CD14-positive monocyte (primary cell): Measurements from ENCODE around the gene SLC37A2. TPM values are rescaled to one million over a fixed set of nuclear protein-coding genes. Genes with fewer than 3 reads are reported as not detected.

ENCODE experiments used
- DNase-seq, 3 donors: peaks; one replicate each; pipeline ENCODE4 v3.0.0-alpha.2; 2011 to 2022
- H2AFZ ChIP-seq: 2 replicates; pipeline ENCODE4 v1.6.0; 2012; ENCODE audit warnings: mild to moderate bottlenecking, low read depth, low read length, inconsistent platforms; ENCODE audit not compliant: insufficient read depth, poor library complexity, severe bottlenecking
- H3K27ac ChIP-seq, 2 donors: 1 replicate in 1 of 2; 2 replicates in 1 of 2; pipeline ENCODE4 v1.5.1; 2012 to 2013; ENCODE audit warnings: low read length in 2 of 2, control low read depth in 1 of 2, inconsistent platforms in 1 of 2, low read depth in 1 of 2, mild to moderate bottlenecking in 1 of 2
- H3K27me3 ChIP-seq, 2 donors: one replicate each; pipeline versions ENCODE4 v1.6.0 to v1.6.1; 2011 to 2013; ENCODE audit warnings: low read length in 2 of 2; ENCODE audit not compliant: control insufficient read depth in 2 of 2, insufficient read depth in 2 of 2
- H3K36me3 ChIP-seq, 2 donors: replicated peaks in 1 of 2; 1 replicate in 1 of 2; 2 replicates in 1 of 2; pipeline versions ENCODE4 v1.5.1 to v1.6.1; 2012 to 2013; ENCODE audit warnings: low read length in 2 of 2, control low read depth in 1 of 2, inconsistent platforms in 1 of 2, mild to moderate bottlenecking in 1 of 2; ENCODE audit not compliant: insufficient read depth in 2 of 2, control insufficient read depth in 1 of 2
- H3K4me1 ChIP-seq, 2 donors: 1 replicate in 1 of 2; 2 replicates in 1 of 2; pipeline versions ENCODE4 v1.5.1 to v1.6.1; 2012 to 2013; ENCODE audit warnings: low read length in 2 of 2, control low read depth in 1 of 2, inconsistent platforms in 1 of 2, mild to moderate bottlenecking in 1 of 2, moderate library complexity in 1 of 2; ENCODE audit not compliant: insufficient read depth in 2 of 2, control insufficient read depth in 1 of 2
- H3K4me2 ChIP-seq: replicated peaks from 2 replicates; pipeline ENCODE3; 2012; ENCODE audit warnings: low read length, moderate library complexity, mild to moderate bottlenecking; ENCODE audit not compliant: poor library complexity, severe bottlenecking; ENCODE audit errors: extremely low read depth
- H3K4me3 ChIP-seq, 3 experiments: fragments of 200-600 bp in 1 of 3; sonication (generic) in 1 of 3; replicated peaks in 1 of 3; 1 replicate in 2 of 3; 2 replicates in 1 of 3; pipeline ENCODE4 v1.5.1; 2011 to 2013; ENCODE audit warnings: low read length in 3 of 3, mild to moderate bottlenecking in 3 of 3, control low read depth in 2 of 3, low read depth in 2 of 3, inconsistent platforms in 1 of 3, moderate library complexity in 1 of 3
- H3K79me2 ChIP-seq: 2 replicates; pipeline ENCODE4 v1.6.0; 2012; ENCODE audit warnings: mild to moderate bottlenecking, control low read depth, inconsistent platforms, low read length, moderate library complexity; ENCODE audit not compliant: insufficient read depth
- H3K9ac ChIP-seq: 2 replicates; pipeline ENCODE4 v1.6.0; 2017; ENCODE audit warnings: low read length, mild to moderate bottlenecking; ENCODE audit not compliant: insufficient read depth, poor library complexity, severe bottlenecking
- H3K9me3 ChIP-seq, 2 donors: replicated peaks in 1 of 2; 1 replicate in 1 of 2; 2 replicates in 1 of 2; pipeline versions ENCODE4 v1.5.1 to v1.6.1; 2012 to 2013; ENCODE audit warnings: low read length in 2 of 2, control low read depth in 1 of 2; ENCODE audit not compliant: control insufficient read depth in 1 of 2, insufficient read depth in 1 of 2
- H4K20me1 ChIP-seq: 2 replicates; pipeline ENCODE4 v1.6.0; 2012; ENCODE audit warnings: mild to moderate bottlenecking, low read length, control low read depth, moderate library complexity; ENCODE audit not compliant: insufficient read depth
- H3K27ac Mint-ChIP-seq, 7 donors: one replicate each; pipeline ENCODE4 v1.8.0; 2020; ENCODE audit warnings: mild to moderate bottlenecking in 7 of 7, mixed read lengths in 7 of 7, moderate library complexity in 6 of 7, inconsistent platforms in 2 of 7
- H3K27me3 Mint-ChIP-seq, 3 donors: one replicate each; pipeline ENCODE4 v1.8.0; 2021 to 2022; ENCODE audit warnings: low read depth in 3 of 3, mild to moderate bottlenecking in 3 of 3, mixed read lengths in 3 of 3, moderate library complexity in 3 of 3, inconsistent platforms in 1 of 3
- H3K36me3 Mint-ChIP-seq, 2 donors: one replicate each; pipeline ENCODE4 v1.8.0; 2020; ENCODE audit warnings: mixed read lengths in 2 of 2, inconsistent platforms in 1 of 2, mild to moderate bottlenecking in 1 of 2
- H3K4me1 Mint-ChIP-seq: one replicate; pipeline ENCODE4 v1.8.0; 2020; ENCODE audit warnings: mild to moderate bottlenecking, mixed read lengths
- H3K4me3 Mint-ChIP-seq, 2 donors: one replicate each; pipeline ENCODE4 v1.8.0; 2020; ENCODE audit warnings: mild to moderate bottlenecking in 2 of 2, mixed read lengths in 2 of 2, moderate library complexity in 1 of 2
- H3K9me3 Mint-ChIP-seq, 7 donors: one replicate each; pipeline ENCODE4 v1.8.0; 2020 to 2022; ENCODE audit warnings: mixed read lengths in 7 of 7, mild to moderate bottlenecking in 6 of 7, moderate library complexity in 6 of 7, inconsistent platforms in 2 of 7
- WGBS: methylation state at CpG from one replicate; pipeline ENCODE4 v1.1.5; 2013; ENCODE audit warnings: missing lambda C conversion rate; ENCODE audit not compliant: insufficient coverage; 5-methylcytosine and 5-hydroxymethylcytosine counted together
- intact Hi-C, 2 donors: fragments of 100-400 bp; cut with micrococcal nuclease; formaldehyde crosslinking; loops; one replicate each; pipeline versions ENCODE4 v1.15.0 to v1.15.1; 2023
- polyA plus RNA-seq, 3 donors: library from polyadenylated mRNA; depleted of rRNA in 1 of 3; unstranded in 2 of 3; stranded (reverse) in 1 of 3; fragments of 300-500 nt in 2 of 3; fragments of >200 nt in 1 of 3; fragmentation: Illumina TruSeq in 2 of 3; gene quantifications; 1 replicate in 2 of 3; 2 replicates in 1 of 3; pipeline ENCODE4 v1.2.3, GENCODE V29; 2012 to 2021
- TF ChIP-seq, protein P1 (sequence below): fragments of 200-600 bp; IDR thresholded peaks from one replicate; pipeline ENCODE4 v1.8.0; 2022; ENCODE audit warnings: antibody characterized with exemption, mild to moderate bottlenecking

SLC37A2 gene
- polyA plus RNA-seq, 3 donors, result 70.8 to 81.5 (median 78.9) TPM

DNA sequence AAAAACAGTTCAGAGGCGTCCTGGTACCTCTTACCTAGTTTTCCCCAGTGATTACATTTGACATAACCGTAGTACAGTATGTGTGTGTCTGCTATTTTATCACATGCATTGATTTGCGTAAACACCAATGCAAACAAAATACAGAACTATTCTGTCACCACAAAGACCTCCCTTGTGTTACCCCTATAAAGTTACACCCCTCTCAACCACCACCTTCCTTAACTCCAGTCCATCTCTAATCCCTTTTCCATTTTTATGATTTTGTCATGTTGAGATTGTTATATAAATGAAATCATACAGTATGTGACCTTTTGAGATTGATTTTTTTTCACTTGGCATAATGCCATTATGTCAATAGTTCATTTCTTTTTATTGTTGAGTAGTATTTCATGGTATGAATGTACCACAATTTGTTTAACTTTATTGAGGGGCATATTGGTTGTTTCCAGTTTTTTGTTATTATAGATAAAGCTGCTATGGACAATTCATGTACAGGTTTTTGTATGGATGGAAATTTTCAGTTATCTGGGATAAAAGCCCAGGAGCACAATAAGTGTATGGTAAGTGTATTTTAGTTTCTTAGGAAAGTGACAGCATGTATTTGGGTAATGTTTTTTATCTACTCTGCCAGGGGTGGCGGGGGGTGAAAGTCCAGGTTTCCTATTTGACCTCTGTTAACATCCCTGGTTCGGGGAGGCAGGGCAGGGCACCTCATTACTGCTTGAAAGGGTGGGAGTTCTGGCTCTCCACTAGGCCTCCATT, 6.0 kb upstream of the SLC37A2 start:
- Histone ChIP-seq H4K20me1 (no peaks in the 10 kb centered on the region), H3K27me3 (no peaks in the 10 kb centered on the region), H3K9me3 (no peaks in the 10 kb centered on the region), H3K4me1 (peaks cover under 1 to 2% of the 10 kb centered on the region in 2 donors), H3K27ac (no peak overlapping the region), H3K36me3 (no peaks in the 10 kb centered on the region), H3K4me2 (no peak overlapping the region), H3K79me2 (no peaks in the 10 kb centered on the region), H3K4me3 (no peak overlapping the region), H2AFZ (no peak overlapping the region), H3K9ac (no peak overlapping the region)
- intact Hi-C loops, result no loop called here
- Mint-ChIP-seq H3K4me3 (no peak overlapping the region), H3K9me3 (peaks cover 0 to 4% (median 0%) of the 10 kb centered on the region in 7 donors), H3K27me3 (peaks cover 0 to 8% (median 5%) of the 10 kb centered on the region in 3 donors), H3K36me3 (peaks cover 0 to 3% of the 10 kb centered on the region in 2 donors), H3K27ac (no peak overlapping the region), H3K4me1 (peaks cover 4% of the 10 kb centered on the region)
- no peak for DNase-seq
- TF ChIP-seq, protein P1, sequence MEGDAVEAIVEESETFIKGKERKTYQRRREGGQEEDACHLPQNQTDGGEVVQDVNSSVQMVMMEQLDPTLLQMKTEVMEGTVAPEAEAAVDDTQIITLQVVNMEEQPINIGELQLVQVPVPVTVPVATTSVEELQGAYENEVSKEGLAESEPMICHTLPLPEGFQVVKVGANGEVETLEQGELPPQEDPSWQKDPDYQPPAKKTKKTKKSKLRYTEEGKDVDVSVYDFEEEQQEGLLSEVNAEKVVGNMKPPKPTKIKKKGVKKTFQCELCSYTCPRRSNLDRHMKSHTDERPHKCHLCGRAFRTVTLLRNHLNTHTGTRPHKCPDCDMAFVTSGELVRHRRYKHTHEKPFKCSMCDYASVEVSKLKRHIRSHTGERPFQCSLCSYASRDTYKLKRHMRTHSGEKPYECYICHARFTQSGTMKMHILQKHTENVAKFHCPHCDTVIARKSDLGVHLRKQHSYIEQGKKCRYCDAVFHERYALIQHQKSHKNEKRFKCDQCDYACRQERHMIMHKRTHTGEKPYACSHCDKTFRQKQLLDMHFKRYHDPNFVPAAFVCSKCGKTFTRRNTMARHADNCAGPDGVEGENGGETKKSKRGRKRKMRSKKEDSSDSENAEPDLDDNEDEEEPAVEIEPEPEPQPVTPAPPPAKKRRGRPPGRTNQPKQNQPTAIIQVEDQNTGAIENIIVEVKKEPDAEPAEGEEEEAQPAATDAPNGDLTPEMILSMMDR, result no peak
- WGBS, result 94% methylated on average over 2 of the region's 5 CpGs

DNA sequence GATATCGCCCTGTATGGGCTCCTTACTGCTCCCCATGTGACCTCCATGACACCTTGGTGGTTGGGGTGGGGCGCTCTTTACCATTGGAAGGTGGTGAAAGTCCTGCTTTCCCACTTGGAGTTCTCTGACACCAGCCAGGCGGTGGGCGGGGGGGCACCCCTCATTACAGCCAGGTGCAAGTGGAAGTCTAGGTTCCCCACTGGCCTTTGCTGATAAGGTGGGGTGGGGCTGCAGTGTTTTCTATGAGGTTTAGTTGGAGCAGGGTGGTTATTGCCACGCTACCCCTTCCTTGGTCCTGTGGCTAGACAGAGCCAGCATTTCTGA, 5.5 kb upstream of the SLC37A2 start:
- H2AFZ ChIP-seq, result no peak overlapping the region
- TF ChIP-seq, protein P1, result no peak
- 100% methylated on average over 2 of the region's 5 CpGs for WGBS
- H3K36me3 ChIP-seq, result no peaks in the 10 kb centered on the region
- H3K4me1 Mint-ChIP-seq, result peaks cover 9% of the 10 kb centered on the region
- H3K79me2 ChIP-seq, result no peaks in the 10 kb centered on the region
- no peak overlapping the region for H3K27ac ChIP-seq
- H3K4me3 Mint-ChIP-seq, result no peak overlapping the region
- peaks cover 0 to 2% of the 10 kb centered on the region in 2 donors for H3K36me3 Mint-ChIP-seq
- intact Hi-C loops, result no loop called here
- no peak overlapping the region for H3K9ac ChIP-seq
- peaks cover 6 to 7% of the 10 kb centered on the region in 2 donors for H3K4me1 ChIP-seq
- no peak overlapping the region for H3K27ac Mint-ChIP-seq
- peaks cover 0 to 4% (median 0%) of the 10 kb centered on the region in 7 donors for H3K9me3 Mint-ChIP-seq
- no peaks in the 10 kb centered on the region for H3K9me3 ChIP-seq
- no peak overlapping the region for H3K4me3 ChIP-seq
- no peak for DNase-seq
- H3K27me3 ChIP-seq, result no peaks in the 10 kb centered on the region
- no peaks in the 10 kb centered on the region for H4K20me1 ChIP-seq
- peaks cover 0 to 8% (median 5%) of the 10 kb centered on the region in 3 donors for H3K27me3 Mint-ChIP-seq
- no peak overlapping the region for H3K4me2 ChIP-seq
